Measurements from ENCODE around the gene FAM200B.

GRCh38 chr4:15638418-15638817 is 43.2 kb upstream of the FAM200B start:
- TF ChIP-seq, protein P1, sequence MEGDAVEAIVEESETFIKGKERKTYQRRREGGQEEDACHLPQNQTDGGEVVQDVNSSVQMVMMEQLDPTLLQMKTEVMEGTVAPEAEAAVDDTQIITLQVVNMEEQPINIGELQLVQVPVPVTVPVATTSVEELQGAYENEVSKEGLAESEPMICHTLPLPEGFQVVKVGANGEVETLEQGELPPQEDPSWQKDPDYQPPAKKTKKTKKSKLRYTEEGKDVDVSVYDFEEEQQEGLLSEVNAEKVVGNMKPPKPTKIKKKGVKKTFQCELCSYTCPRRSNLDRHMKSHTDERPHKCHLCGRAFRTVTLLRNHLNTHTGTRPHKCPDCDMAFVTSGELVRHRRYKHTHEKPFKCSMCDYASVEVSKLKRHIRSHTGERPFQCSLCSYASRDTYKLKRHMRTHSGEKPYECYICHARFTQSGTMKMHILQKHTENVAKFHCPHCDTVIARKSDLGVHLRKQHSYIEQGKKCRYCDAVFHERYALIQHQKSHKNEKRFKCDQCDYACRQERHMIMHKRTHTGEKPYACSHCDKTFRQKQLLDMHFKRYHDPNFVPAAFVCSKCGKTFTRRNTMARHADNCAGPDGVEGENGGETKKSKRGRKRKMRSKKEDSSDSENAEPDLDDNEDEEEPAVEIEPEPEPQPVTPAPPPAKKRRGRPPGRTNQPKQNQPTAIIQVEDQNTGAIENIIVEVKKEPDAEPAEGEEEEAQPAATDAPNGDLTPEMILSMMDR (IDR thresholded peaks at IDR 0.05; ENCODE audit: extremely low read depth in 1 of 2, insufficient read depth in 1 of 2, low read depth in 1 of 2, low read length in 2 of 2), result no peak
- TF ChIP-seq POLR2A (IDR thresholded peaks at IDR 0.05; ENCODE audit: low read depth, low read length), result no peak
- TF ChIP-seq POLR2AphosphoS5 (IDR thresholded peaks at IDR 0.05; ENCODE audit: insufficient read depth, low read depth, low read length), result no peak
- no peak for TF ChIP-seq EZH2 (IDR thresholded peaks at IDR 0.05; ENCODE audit: borderline replicate concordance, low read depth, low read length, severe bottlenecking)
